Lower lobe of right lung (tissue), 2 donors: ENCODE data around the gene MXD3. TPM values are rescaled to one million over a fixed set of nuclear protein-coding genes. Genes with fewer than 3 reads are reported as not detected.

Experiments
- ATAC-seq, 2 donors: fragments of 200-7000 bp; cut with Tn5 transposase; one replicate each; pipeline ENCODE4 v1.9.1; 2020 to 2022; ENCODE audit warnings: mild to moderate bottlenecking in 2 of 2, moderate library complexity in 2 of 2
- DNase-seq: peaks from one replicate; pipeline ENCODE4 v3.0.0-alpha.2; 2020
- H3K27ac ChIP-seq: fragments of 200-600 bp; one replicate; pipeline ENCODE4 v1.8.0; 2022
- H3K27me3 ChIP-seq: fragments of 200-600 bp; one replicate; pipeline ENCODE4 v1.8.0; 2022; ENCODE audit warnings: low read depth
- H3K36me3 ChIP-seq: fragments of 200-600 bp; one replicate; pipeline ENCODE4 v1.8.0; 2022; ENCODE audit warnings: mild to moderate bottlenecking
- H3K4me1 ChIP-seq: fragments of 200-600 bp; one replicate; pipeline ENCODE4 v1.8.0; 2022
- H3K4me3 ChIP-seq: fragments of 200-600 bp; one replicate; pipeline ENCODE4 v1.8.0; 2022; ENCODE audit warnings: mild to moderate bottlenecking
- H3K9me3 ChIP-seq: fragments of 200-600 bp; one replicate; pipeline ENCODE4 v1.8.0; 2022
- intact Hi-C: fragments of 100-400 bp; cut with DNase I; formaldehyde crosslinking; loops from one replicate; pipeline ENCODE4 v1.11.0; 2022
- total RNA-seq: library from RNA; stranded (reverse); fragmentation: NEBNext Ultra II Directional; extraction: Animal tissue kit (Norgen Biotek cat#: 25700); gene quantifications from one replicate; pipeline ENCODE4 v1.2.1, GENCODE V29; 2021
- TF ChIP-seq, protein P1 (sequence below): fragments of 200-600 bp; IDR thresholded peaks from one replicate; pipeline ENCODE4 v1.8.0; 2022; ENCODE audit warnings: antibody characterized with exemption, mild to moderate bottlenecking
- donor health status: DM: no; HTN: yes; CAD: no; lungs with severe emphysema.

The MXD3 gene
- total RNA-seq, 1 donor from 2014 or later: 10.8 TPM

DNA sequence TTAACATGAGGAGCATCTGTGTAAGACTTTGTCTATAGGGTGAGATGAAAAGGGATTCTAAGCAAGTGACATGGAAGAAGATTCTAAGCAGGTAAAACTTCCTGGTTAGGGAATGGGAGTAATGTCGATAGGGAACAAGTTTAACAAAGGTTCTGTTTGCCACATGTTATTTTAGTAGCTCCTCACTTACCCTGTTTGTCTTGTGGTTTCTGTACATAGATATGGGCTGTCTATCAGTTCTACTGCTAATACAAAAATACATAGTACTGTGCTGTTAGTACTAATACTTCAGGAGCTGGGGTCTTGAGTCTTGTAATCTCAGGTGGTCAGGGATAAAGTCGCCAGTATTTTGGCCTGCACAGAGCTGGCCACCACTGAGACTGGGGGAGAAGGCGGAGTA lies 41.0 kb downstream of the MXD3 start:
- Histone ChIP-seq H3K36me3 (peaks cover 96% of the 10 kb centered on the region), H3K27ac (no peak overlapping the region), H3K4me1 (no peaks in the 10 kb centered on the region), H3K9me3 (no peaks in the 10 kb centered on the region), H3K27me3 (no peaks in the 10 kb centered on the region), H3K4me3 (no peak overlapping the region)
- TF ChIP-seq, protein P1, sequence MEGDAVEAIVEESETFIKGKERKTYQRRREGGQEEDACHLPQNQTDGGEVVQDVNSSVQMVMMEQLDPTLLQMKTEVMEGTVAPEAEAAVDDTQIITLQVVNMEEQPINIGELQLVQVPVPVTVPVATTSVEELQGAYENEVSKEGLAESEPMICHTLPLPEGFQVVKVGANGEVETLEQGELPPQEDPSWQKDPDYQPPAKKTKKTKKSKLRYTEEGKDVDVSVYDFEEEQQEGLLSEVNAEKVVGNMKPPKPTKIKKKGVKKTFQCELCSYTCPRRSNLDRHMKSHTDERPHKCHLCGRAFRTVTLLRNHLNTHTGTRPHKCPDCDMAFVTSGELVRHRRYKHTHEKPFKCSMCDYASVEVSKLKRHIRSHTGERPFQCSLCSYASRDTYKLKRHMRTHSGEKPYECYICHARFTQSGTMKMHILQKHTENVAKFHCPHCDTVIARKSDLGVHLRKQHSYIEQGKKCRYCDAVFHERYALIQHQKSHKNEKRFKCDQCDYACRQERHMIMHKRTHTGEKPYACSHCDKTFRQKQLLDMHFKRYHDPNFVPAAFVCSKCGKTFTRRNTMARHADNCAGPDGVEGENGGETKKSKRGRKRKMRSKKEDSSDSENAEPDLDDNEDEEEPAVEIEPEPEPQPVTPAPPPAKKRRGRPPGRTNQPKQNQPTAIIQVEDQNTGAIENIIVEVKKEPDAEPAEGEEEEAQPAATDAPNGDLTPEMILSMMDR: no peak
- no peak for ATAC-seq
- intact Hi-C loops: no loop called here
- no peak for DNase-seq

DNA sequence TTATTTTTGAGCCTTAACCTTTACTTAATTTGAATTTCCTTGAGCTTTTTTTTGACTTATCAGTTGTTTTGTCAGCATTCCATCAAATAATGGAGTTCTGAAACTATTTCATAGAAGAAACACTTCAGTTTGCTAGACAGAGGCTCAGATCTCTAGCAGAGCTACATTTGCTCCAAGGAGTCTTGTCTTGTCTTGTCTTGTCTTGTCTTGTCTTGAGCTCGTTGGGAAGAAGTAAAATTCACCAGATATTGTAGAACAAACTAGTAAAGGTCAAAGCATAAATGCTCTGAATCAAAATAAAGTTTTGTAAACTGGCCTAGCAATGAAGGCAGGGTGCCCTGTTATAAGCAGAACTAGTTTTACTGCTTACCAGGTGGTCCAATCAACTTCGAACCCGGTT lies 41.7 kb downstream of the MXD3 start:
- H3K36me3 ChIP-seq: peaks cover 98% of the 10 kb centered on the region
- intact Hi-C loops: no loop called here
- no peaks in the 10 kb centered on the region for H3K4me1 ChIP-seq
- no peaks in the 10 kb centered on the region for H3K27me3 ChIP-seq
- no peaks in the 10 kb centered on the region for H3K9me3 ChIP-seq
- H3K27ac ChIP-seq: no peak overlapping the region
- TF ChIP-seq, protein P1: no peak
- ATAC-seq (no peak), DNase-seq (no peak)
- H3K4me3 ChIP-seq: no peak overlapping the region

DNA sequence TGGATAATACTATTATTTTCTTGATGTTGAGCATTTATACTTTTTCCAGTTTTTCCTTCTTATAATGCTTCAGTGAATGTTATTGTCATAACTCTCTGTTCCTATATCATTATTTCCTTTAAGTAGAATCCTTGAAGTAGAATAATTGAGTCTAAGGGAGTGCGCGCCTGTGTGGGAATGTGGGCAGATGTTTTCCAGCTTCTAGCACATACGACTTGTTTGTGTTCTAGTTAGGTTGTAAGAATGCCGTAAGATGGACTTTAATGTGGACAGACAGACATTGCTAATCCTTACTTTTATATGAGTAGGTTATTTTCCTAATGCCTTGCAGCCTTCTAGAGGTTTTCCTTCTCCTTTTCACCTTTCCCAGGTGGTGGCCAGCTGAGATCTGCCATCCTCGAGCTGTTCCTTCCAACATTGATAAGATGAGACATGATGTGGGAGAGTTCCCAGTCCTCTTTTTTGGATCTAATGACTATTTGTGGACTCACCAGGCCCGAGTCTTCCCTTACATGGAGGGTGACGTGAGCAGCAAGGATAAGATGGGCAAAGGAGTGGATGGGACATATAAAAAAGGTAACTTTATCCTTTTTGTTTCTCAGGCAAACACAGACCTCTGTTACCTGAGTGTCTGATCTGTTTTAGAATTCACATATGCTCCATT lies 42.3 kb downstream of the MXD3 start:
- H3K36me3 ChIP-seq: peaks cover 98% of the 10 kb centered on the region
- intact Hi-C loops: no loop called here
- H3K9me3 ChIP-seq: no peaks in the 10 kb centered on the region
- H3K4me3 ChIP-seq: no peak overlapping the region
- H3K27me3 ChIP-seq: no peaks in the 10 kb centered on the region
- no peak for DNase-seq
- no peak overlapping the region for H3K27ac ChIP-seq
- no peaks in the 10 kb centered on the region for H3K4me1 ChIP-seq
- TF ChIP-seq, protein P1: no peak
- no peak for ATAC-seq

DNA sequence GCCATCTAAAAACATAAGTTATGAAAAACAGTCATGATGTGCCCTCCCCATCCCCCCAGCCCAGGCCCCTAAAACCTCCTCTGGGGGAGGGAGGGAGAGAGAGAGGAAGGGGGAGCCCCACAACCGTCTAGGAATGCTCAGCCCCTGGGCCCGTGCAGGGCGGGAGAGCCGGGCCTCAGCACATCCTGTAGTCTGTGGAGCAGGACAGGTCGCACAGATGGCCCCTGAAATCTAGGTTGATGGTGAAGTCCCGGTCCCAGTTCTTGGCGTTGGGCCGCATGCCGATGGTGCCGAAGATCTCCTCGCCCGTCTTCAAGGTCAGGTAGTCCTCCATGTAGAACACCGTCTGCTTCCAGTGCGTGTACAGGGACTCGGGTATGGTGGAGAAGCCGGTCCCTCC lies 46.3 kb downstream of the MXD3 start:
- Histone ChIP-seq H3K4me1 (no peaks in the 10 kb centered on the region), H3K27me3 (no peaks in the 10 kb centered on the region), H3K4me3 (no peak overlapping the region), H3K9me3 (no peaks in the 10 kb centered on the region), H3K27ac (no peak overlapping the region), H3K36me3 (peaks cover 97% of the 10 kb centered on the region)
- intact Hi-C loops: no loop called here
- TF ChIP-seq, protein P1: no peak
- peak; percentile 30 to 37 for ATAC-seq
- DNase-seq: no peak

DNA sequence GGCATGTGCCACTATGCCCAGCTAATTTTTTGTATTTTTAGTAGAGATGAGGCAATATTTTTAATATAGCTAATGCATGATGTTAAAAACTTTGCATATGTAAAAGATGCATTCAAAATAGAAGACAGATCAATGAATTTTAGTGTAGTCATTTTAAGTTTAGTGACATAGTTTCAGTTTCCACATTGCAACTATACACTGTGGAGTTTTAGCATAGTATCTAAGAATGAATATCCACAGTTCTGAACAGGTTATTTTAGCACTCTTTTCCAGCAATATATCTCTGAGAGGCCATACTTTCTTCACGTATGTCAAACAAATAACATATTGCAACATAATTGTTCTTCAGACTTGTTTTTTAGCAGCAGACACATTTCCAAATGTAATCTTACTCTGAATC lies 47.5 kb downstream of the MXD3 start:
- TF ChIP-seq, protein P1: no peak
- Histone ChIP-seq H3K27me3 (no peaks in the 10 kb centered on the region), H3K27ac (no peak overlapping the region), H3K36me3 (peaks cover 97% of the 10 kb centered on the region), H3K4me1 (no peaks in the 10 kb centered on the region), H3K9me3 (no peaks in the 10 kb centered on the region), H3K4me3 (no peak overlapping the region)
- DNase-seq (no peak), ATAC-seq (no peak)
- intact Hi-C loops: no loop called here
